Hypothalamus (tissue), 51 donors: ENCODE data around the gene SLBP.
A peak's percentile ranks its signal among the peaks of the same experiment; 100 is the strongest.
"Not testable (repeated sequence)": the region's sequence is repeated elsewhere in the genome, so short reads cannot be mapped to it uniquely, and the experiment has no call there.

Experiments used
- DNase-seq, 51 donors: peaks; one replicate each; lab custom pipeline; 2025; lab: John Stamatoyannopoulos, UW

SLBP gene

DNA sequence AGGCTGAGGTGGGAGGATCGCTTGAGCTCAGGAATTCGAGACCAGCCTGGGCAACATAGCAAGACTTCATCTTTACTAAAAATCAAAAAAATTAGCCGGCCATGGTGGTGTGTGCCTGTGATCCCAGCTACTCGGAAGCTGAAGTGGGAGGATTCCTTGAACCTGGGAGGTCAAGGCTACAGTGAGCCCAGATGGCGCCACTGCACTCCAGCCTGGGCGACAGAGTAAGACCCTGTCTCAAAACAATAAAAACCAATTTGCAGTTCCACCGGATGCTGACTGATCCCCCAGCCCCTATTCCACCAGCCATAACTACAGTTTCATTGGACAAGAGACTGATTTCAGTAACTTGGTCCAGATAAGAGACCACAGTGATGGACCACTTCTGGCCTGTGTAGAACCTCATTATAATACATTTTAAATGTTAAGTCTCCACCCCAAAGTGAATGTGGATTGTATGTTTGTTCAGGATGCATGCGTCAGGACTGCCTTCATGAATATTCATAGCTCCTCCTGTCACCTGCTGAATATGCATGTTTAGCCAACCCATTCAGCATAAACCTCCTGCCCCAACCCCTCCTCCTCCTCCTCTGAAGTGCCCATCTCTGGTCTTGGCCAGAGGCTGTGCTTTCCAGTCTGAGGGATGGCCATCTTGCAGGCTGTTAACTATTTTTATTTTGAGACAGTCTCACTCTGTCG lies 2.3 kb upstream of the SLBP start:
- no peak for DNase-seq

DNA sequence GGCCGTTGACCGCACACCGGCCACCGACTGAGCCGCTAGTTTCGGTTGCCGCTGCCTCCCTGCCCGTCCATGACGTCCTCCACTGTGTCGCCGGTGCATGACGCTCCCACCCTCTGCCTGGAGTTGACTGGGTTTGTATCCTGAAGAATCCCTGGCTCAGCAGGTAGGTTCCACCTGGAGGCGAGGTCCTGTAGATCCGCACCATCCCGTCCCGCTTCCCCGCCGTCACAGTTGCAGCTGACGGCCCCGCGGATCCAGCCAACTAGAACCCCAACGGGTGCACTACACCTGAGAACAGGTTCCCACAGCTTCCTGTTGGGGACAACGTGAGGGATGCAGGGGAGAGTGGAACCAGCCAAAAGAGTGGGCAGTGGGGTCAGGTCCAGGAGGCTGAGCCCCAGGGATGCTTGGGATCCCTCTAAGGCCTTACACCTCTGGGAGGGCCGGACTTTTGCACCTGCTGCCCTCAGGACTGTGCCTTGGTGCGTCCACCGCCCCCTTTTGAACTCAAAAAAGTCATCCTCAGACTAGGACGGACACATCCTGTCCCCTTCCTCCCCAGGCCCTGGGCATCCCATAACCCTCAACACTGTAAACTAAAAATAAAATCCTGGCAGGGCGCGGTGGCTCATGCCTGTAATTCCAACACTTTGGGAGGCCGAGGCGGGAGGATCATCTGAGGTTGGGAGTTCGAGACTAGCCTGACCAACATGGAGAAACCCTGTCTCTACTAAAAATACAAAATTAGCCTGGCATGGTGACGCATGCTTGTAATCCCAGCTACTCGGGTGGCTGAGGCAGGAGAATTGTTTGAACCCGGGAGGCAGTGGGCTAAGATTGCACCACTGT lies 1.1 kb upstream of the SLBP start:
- DNase-seq = peak in 1 of 51 donors; percentile 41

DNA sequence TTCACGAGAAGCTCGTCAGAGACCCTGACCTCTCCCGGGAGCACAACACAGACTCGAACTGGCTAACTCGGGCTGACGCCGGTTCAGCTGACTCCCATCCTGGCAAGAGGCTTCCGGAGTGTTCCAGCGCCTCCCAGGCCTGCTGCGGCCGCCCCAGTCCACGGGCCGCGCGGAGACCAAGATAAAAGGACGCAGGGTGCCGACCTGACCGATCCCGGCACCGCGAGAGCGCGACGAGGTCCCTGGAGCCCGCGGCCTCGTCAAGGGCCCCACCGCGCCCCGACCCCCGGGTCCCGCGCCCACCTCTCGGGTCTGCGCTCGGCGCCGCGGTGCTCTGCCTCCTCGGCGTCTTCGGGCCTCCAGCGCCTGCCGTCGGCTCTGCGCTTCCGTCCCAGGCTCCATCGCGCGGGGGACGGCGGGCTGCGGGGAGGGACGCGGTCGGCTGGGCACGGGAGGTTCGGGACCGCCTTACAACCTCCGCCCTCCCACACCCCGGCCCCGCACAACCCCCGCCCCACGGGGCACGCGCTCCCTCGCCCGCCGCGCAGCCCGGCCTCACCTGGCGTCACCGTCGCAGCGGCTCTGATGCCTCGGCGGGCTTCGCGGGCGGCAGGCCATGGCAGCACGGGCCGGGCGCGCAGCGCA lies 426 bp downstream of the SLBP start:
- peak in 28 of 51 donors; percentile 27 to 71 (median 47) for DNase-seq

DNA sequence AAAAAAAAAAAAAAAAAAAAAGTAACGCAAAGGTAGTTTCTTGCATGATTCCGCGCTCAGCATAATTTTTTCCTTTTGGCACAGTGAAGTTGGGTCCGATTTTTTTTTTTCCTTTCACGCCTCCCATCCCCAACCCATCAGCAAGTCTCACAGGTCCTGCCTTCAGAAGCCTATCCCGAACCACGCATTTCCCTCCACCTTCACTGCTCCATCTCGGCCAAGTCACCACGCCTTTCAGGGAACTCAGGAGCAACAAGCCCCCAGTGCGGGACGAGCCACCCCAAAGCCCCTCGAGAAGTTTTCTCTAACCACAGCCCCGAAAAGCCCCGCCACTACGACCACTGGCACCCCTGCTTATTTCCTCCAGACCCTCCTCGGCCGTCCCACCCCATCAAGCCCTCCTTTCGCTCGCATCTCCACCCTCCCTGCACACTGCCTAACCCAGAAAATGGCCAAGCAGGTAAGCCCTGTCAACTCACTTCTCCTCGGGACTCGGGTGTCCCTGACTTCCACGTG lies 1.0 kb downstream of the SLBP start:
- peak in 1 of 51 donors; percentile 11 for DNase-seq

DNA sequence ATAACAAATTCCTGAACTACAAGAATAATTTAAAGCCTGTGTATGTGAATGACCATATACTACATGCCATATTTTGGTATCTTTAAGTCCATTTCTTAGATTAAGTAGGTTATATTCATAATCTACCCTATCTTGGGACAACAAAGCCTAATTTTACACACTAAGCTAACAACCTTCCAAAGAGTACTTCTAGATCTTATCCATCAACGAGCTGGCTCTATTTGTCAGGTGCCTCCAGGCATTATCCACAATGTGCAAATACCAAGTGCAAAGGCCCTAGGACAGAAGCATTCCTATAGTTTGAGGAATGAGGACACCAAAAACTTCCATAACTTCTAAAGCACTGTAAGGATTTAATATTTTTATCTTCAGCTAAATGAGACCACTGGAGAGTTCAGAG lies 3.5 kb downstream of the SLBP start:
- no peak for DNase-seq

DNA sequence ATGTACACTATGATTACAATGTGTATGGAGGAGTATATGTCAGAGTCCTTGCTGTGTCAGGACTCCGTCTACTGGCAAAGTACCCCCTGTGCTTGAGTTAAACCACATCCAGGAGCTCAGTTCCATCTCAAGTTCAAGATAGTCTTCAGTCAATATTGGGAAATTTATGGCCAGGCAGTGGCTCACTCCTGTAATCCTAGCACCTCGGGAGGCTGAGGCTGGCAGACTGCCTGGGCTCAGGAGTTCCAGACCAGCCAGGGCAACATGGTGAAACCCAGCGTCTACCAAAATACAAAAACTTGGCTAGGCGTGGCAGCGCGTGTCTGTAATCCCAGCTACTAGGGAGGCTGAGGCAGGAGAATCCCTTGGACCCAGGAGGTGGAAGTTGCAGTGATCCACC lies 5.8 kb downstream of the SLBP start:
- no peak for DNase-seq

DNA sequence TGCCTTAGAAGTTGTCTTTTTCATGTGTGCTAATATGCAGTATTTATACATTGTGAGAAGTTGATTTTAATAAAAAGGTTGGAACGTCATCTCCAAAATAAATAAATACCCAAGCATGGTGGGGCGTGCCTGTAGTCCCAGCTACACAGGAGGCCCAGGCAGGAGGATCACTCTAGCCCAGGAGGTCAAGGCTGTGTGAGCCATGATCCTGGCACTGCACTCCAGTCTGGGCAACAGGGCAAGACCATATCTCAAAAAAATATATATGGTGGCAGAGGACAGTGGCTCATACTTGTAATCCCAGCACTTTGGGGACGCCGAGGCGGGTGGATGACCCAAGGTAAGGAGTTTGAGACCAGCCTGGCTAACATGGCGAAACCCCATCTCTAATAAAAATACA lies 6.4 kb downstream of the SLBP start:
- no peak for DNase-seq

DNA sequence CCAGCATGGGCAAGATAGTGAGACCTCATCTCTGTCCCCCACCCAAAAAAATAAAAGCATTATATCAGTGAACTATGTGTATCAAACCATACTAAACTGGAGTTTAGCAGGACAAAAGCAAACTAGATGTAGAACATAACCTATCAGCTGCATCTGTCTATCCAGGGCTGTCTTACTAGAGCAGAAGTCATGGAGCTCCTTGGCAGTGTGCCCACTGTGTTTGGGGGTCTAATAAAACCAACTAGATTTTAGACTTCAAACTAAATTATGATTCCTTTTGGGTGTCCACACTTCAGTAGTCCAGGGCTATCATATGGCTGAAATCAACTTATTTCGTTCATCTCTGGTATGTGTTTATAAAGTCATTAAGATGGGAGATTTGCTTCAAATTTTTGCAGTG lies 8.3 kb downstream of the SLBP start:
- DNase-seq = no peak

DNA sequence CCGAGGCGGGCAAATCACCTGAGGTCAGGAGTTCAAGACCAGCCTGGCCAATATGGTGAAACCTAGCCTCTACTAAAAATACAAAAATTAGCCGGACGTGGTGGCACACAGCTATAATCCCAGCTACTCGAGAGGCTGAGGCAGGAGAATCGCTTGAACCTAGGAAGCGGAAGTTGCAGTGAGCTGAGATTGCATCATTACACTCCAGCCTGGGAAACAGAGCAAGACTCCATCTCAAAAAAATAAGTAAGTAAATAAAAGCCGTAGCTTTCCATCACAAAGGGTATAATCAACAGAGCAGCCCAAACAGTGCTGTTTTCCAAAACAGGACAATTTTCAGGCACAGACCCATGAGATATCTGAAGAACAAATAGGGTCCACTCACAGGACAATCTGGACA lies 10.4 kb downstream of the SLBP start:
- DNase-seq = not testable (repeated sequence)

DNA sequence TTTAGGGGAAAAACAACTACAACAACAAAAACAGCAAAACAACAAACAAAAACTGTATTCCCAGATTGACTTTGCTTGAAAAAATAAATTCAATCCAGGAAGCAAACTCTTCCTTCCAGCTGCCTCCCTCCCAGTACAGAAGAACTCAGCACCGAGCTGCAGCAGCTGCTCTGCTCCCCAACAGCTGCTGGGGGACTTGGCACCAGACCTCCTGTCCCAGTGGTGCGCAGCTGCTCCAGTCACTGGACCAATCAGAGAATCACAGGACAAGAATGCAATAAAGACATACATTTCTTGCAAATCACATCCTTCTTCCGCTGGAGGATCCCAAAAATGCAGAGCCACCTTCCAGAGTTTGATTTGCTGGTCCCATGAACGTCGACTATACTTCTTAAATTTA lies 16.2 kb downstream of the SLBP start:
- peak in 4 of 51 donors; percentile 13 to 35 (median 18) for DNase-seq

DNA sequence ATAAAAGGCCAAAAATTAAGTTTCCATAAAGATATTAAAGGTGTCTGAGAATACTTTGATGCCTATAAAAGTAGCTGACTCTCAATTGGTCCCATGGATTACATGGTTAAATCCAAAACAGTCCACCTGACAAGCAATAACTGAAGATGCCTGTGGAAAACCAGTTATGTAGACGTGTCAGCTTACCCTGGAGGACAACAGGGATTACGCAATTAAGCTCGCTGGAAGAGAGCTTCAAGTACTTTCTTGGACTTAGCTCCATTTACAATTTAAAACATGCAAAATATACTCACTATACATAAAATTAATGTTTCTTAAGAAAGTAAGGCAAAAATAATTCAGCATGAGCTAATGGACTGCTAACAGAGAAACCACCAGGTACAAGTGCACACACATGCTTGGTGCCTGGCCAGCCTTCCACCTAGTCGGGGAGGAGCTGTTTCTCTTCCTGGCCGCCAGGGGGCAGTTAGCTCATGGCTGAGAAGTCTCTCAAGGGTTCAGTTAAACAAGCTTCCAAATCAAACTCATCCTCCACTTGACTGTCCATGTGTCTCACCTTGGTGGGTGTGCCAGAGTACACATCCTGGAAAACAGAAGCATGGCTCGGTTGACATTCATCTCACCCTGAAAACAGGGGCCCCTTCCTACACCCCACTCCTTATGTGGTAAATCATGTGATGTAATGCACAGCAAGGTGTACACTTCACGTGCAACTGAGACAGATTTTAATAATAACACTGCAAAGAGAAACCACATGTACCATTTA lies 18.8 kb downstream of the SLBP start:
- peak in 26 of 51 donors; percentile 5 to 64 (median 35) for DNase-seq

DNA sequence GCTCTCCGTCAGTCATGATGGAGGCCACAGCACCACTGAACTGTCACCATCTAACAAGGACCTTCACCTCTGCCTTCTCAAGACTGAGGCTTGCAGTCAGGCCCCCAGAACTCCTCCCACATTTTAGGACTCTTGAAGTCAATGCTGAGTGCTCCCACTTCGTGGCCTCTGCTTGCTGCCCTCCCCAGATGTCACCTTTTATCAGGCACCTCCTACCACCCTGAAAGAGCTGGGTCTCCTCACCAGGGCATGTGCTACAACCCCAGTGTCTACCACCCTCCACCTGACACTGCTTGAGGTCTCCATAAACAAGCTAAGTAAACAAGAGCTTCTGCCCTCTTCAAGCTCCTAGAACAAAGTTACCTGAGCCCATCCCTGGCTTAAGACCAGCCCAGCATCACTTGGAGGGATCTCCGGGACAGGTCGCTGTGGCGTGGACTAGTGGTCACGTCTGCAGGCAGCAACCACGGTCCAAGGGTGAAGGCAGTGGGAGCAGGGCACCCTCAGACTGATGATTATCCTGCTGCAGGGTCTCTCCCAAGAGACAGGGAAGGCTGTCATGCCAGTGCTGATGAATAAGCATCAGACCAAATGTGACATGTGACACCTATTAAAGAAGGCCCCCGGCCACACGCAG lies 20.3 kb downstream of the SLBP start:
- DNase-seq = no peak

DNA sequence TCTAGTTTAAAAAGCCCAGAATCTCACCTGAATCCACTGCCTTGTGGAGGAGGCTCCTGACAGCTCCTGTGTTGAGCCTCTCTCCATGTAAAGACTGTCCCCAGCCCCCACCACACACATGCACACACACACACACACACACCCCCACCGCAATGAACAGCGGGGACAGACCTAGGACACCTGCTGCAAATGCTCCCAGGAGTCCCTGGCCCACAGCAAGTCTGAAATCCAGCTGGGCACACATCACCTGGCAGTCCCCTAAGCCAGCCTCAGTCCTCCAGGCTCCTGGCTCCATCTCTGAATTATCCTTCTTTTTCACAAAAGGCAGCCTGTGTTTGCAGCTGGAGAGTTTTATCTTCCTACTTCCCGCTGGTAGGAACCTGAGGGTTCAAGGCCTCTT lies 21.4 kb downstream of the SLBP start:
- no peak for DNase-seq

DNA sequence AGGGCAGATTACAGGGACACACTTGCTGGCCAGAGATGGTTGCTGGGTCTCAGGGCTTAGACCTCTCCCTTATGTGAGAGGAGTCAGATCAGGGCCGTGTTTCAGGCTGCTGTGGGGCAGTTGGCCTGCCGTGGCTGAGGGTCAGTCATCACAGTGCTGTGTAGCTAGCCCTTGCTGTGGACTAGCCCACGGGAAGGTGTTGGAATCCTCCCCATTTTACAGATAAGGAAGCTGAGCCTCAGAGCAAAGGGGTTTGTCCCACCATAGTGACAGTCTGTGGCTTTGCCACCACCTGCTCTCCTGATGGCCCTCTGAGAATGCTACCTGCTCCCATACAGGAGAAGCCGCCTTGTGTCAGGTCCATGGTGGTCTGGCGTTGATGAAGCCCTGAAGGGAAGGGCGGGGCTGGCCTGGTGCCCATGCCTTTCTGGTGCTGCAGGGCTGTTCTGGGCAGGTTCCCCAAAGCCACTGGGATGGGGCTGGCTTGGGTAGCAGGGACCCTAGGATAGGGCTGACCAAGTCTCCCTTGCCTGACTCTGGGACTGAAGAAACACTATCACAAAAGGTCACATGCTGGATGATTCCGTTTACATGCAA lies 25.6 kb downstream of the SLBP start:
- DNase-seq = no peak

DNA sequence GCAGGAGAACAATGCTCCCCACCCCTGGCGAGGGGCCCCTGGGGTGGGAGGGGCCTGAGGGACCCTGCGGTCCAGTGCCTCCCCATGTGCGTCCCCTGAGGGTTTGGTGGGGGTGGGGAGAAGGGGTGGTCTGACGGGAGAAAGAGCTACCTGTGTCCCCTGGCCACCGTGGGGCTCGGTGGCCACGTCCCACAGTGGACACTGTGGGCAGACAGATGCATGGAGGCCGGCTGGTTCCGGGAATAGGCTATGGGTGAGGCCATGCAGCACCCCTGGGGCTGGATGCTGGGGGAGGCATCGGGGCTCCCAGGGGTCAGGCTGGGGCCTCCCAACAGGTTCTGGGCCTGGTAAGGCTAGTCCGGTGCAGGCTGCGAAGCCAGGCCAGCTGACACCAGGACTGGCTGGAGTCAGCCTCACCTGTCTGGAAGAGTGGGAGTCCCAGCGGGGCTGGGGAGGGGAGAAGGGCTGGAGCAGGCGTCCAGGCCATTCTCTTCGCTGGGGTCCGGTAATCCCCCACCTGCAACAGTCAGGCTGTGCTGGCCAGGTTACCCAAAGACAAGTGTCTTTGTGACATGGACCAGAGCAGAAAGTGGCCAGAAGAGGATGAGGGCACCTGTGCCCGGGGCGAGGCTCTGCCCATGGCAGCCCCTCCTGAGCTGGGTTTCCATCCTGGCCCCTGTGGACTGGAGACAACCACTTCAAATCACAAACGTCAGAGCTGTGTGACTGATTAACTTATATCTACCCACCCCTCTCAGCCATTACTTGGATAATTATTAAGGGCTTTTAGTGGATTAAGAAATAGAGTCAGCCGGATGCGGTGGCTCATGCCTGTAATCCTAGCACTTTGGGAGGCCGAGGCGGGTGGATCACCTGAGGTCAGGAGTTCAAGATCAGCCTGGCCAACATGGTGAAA lies 26.6 kb downstream of the SLBP start:
- DNase-seq = no peak

DNA sequence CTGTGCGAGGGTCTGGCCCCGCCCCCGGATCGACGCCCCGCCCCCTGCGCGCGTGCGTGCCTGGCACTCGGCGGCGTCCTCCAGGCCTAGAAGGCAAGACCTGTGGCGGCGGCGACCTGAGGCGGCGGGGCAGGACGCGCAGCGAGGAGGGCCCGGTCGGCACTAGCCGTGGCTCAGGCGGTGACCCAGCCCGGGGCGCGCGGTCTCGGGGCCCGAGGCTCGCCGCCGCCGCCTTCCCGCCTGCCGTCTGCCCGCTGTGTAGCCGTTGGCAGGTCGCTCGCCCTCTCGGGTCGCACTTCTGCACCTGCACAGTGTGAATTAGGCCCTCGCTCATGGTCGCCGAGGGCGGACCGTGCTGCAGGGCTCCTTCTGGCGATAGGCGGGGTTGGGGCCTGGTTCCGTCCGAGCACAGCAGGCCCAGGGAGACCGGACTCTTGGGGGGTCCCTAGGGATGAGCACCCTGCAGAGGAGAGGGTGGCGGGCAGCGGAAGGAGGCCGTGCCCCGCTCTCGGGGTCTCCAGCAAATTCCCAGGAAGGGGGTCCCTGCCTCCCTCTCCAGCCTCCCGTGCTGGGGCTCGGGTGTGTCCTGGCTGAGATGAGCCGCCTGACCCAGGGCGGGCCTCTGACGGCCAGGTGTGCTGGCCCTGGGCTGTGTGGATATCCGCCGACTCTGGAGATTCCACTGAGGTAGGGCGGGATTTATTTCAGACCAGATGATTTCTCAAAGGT lies 27.4 kb downstream of the SLBP start:
- peak in 6 of 51 donors; percentile 67 to 81 (median 72) for DNase-seq

DNA sequence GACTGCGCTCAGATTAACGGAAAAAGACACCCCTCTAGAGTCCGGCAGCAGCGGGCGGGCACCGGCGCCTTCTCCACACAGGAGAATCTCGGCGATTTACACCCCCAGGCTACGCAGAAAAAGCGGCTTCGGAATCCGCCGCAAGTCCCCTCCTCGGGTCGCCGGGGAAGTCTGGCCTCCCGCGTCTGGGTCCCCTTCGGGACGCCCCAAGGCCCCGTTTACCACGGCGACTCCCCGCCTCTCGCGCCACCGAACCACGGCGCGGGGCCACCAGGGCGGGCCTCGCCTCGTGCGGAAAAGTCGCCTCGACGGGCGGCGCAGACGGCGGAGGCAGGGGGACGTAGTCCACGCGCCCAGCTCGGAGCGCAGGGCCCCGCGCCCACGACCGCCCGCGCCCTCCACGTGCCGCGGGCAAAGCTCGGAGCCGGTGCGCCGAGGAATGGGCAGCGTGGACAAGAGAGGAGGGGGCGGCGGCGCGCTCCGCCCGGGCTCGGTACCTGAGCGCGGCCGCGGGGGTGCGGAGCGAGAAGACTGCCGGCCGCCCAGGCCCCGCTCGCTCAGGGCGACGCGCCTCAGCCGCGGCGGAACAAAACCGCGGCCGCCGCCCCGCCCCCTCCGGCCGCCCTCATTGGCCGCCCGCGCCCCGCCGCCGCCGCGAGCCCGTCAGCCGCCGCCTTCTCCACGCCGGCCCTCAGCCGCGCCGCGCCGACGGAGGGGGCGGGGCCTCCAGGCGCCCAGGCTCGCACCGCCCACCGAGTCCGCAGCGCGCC lies 28.2 kb downstream of the SLBP start, which contains the start of gene FAM53A:
Gene FAM53A (minus strand): TSS at position 578 of the 770 bp plus-strand sequence. CDS start 15,572 bp downstream, outside the sequence.
- DNase-seq = peak in 42 of 51 donors; percentile 36 to 92 (median 78)
